Measurements from ENCODE around the gene MATN1. TPM values are rescaled to one million over a fixed set of nuclear protein-coding genes. Genes with fewer than 3 reads are reported as not detected.

The MATN1 gene
- total RNA-seq, 2 experiments from 2014 or later: 0.32 TPM; not detected in 1

DNA sequence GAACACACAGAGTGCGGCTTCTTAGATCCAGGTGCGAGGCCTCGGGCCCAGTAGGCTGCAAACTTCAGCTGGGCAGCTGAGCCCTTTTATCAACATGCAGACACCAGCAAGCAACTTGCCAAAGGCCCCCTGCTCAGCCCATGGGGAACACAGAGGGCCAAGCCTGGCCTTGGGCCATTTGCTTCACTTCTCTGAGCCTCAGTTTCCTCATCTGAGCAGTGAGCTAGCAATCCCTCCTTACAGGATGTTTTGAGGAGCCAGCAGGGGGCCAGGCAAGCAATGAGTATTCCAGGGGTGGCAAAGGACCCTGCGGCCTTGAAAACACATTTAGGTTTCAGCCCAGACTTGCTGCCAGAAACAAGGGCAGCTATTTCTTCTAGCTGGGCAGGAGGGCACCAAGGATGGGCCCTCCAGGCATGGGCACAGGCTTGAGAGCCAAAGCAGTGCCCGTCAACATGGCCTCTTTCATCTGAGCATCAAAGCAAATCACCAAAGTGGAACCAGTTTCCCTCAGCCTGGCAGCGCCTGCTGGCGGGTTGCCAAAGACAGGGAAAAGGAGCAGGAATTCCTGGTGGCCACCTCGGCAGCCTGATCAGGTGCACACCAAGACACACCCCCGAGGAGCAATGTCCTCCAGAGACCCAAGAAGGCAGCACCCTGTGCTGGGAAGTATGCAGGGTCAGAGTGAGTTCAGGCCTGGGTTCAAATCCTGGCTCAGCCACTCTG is 1.4 kb downstream of the MATN1 start:
- Mint-ChIP-seq H3K36me3 (no peaks in the 10 kb centered on the region), H3K9me3 (ENCODE audit: low read depth) (no peaks in the 10 kb centered on the region), H3K27ac (no peak overlapping the region), H3K4me1 (peaks cover 18% of the 10 kb centered on the region), H3K27me3 (no peaks in the 10 kb centered on the region), H3K4me3 (no peak overlapping the region)
- no peak for ATAC-seq
- CTCF ChIA-PET: interaction anchor here (3.8 to 19.3 kb wide), 5 partner anchors 8 to 80 kb away, joined by 25 to 759 read pairs (median 67); partner anchors contain the start of gene LAPTM5
- no peak for DNase-seq

DNA sequence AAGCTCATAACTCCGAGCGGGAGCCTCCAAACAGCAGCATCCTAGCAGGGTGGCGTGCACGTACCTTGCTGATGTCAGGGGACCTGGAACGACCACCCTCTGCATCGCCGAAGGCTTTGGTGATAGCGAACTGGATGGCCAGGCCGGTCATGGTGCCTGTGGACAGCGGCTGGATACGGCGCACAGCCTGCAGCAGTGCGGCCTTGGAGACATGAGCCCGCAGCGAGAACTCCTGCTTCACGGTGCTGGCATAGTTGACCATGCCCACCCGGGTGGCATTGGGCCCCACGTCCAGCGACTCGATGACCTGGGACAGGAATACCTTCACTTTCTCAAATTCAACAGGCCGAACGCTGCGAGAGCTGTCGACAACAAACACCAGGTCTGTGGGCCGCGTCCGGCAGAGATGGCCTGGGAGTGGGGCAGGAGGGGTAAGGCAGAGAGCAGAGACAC is 2.0 kb downstream of the MATN1 start:
- Mint-ChIP-seq H3K27ac (no peak overlapping the region), H3K36me3 (no peaks in the 10 kb centered on the region), H3K4me1 (peaks cover 18% of the 10 kb centered on the region), H3K9me3 (ENCODE audit: low read depth) (no peaks in the 10 kb centered on the region), H3K27me3 (no peaks in the 10 kb centered on the region), H3K4me3 (no peak overlapping the region)
- CTCF ChIA-PET: interaction anchor here (3.8 to 19.3 kb wide), 5 partner anchors 9 to 81 kb away, joined by 25 to 759 read pairs (median 67); partner anchors contain the start of gene LAPTM5
- ATAC-seq (no peak), DNase-seq (no peak)

DNA sequence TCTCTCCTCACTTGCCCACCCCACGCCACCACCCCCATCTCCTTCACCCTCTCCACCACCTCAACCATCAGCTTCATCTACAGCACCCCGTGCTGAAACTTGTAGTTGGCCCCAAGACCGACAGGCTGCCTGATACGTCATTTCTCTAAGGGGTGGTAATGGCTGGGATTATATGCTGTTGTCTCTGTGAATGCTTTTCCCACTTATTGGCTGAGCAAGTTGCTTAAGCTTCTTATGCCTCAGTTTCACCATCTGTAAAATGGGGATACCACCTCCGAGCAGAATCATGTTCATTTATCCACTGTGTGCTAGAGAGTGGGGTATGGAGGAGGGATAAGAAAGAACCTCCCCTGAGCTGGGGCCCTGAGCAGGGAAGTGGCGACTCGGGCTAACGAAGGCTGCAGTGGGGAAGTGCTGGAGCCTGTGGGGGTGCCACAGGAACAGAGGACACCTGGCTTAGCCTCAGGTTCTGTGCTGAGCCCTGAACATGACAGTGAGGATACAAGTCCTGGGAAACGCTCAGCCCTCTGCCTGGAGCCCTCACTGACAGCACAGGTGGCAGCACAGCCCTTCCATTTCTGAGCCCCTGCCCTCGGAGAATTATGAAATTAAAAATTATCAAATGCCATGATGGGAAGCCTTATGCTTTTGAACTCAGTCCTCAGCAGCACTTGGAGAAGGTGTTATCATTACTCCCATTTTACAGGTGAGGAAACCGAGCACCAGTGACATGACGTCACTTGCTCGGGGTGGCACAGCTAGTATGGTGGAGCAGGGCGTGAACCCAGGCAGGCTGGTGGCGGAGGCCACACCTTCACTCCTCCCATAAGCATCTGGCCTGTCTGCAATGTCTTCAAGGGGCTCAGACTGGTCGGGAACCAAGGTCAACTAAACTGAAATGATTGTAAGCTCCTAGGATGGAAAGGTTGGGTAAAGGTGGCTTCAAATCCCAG is 2.8 kb downstream of the MATN1 start:
- H3K4me1 Mint-ChIP-seq: peaks cover 18% of the 10 kb centered on the region
- no peaks in the 10 kb centered on the region for H3K36me3 Mint-ChIP-seq
- DNase-seq (no peak), ATAC-seq (no peak)
- H3K27me3 Mint-ChIP-seq: no peaks in the 10 kb centered on the region
- CTCF ChIA-PET: interaction anchor here (1.1 to 19.3 kb wide), 12 partner anchors 10 to 208 kb away, joined by 4 to 759 read pairs (median 9); partner anchors contain the start of gene LAPTM5
- no peak overlapping the region for H3K4me3 Mint-ChIP-seq
- H3K9me3 Mint-ChIP-seq (ENCODE audit: low read depth): peaks cover 2% of the 10 kb centered on the region
- no peak overlapping the region for H3K27ac Mint-ChIP-seq

DNA sequence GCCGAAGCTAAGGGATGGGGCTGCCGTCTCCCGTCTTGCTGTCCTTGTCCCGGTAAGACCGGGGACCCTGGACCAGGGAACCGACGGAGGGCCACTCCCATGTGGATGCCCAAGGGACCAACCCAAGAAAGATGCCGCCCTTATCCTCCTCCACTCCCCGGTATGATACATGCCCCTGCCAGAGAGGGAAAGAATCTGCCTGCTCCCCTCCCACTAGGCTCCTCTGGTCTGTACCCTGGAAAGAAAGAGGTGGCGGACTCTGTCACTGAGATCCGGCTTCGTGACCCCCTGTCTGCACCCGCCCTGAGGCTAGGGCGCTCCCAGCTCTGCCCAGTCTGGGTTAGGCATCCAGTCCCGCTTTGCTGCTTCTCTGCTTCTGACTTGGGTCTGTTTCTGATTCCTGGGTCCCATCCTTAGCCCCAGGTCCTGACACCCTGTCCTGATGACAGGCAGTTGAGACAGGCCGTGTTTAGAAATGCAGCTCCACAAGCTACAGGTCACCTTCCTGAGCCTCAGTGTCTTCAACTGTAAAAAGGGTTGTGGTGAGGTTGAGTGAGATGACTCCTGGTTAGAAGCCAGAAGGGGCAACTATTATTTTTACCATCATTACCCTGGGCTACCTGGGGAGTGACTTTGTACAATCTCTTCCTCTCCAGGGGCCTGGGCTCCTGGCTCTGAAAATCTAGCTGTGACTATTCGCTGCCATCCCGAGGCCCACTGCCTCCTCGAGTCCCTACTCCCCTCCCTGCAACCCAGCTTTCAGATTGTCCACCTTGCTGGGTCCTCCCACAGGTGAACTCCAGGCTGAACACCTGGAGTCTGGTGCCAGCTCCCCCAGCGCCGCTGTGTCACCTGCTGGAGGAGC is 3.7 kb downstream of the MATN1 start:
- Mint-ChIP-seq H3K27me3 (no peaks in the 10 kb centered on the region), H3K4me1 (peaks cover 18% of the 10 kb centered on the region), H3K4me3 (peak overlapping the region; percentile 87), H3K9me3 (ENCODE audit: low read depth) (peaks cover 4% of the 10 kb centered on the region), H3K27ac (peak overlapping the region; percentile 96), H3K36me3 (no peaks in the 10 kb centered on the region)
- no peak for DNase-seq
- no peak for ATAC-seq
- CTCF ChIA-PET: interaction anchor here (0.8 to 19.3 kb wide), 24 partner anchors 10 to 830 kb away, joined by 3 to 759 read pairs (median 6); partner anchors contain the start of gene LAPTM5

DNA sequence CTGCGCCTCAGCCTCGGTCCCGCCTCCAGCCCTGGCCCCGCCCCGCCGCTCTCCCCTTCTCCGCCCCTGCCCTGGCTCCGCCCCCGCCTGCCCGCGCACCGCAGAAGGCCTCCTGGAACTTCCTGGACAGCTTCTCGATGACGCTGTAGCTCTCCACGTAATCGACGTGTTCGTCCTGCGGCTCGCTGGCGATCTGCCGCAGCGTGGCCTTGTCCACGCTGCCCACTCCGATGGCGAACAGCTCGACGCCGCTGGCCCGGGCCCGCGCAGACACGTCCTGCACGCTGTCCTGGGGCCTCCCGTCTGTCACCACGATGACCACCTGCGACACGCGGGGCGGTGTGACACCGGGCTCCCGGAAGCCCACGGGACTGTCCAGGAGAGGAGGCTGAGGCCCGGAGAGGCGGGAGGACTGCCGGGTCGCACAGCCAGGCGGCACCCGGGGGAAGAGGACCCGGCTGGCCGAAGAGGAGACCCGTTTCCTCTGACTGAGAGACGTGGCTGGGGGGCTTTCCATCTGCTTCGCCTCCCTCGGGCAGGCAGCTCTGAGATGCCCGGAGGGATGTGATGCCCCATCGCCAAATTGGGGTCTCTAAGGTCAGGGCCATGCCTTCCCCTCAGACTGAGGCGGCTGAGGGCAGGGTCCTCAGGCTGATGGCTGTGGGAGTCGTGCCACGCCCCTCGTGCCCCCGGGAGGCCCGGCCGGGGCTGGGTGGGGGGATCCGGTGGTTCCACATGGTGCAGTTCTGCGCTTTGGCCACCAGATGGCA is 4.6 kb downstream of the MATN1 start:
- peaks cover 15% of the 10 kb centered on the region for H3K4me1 Mint-ChIP-seq
- H3K36me3 Mint-ChIP-seq: no peaks in the 10 kb centered on the region
- peak overlapping the region; percentile 87 for H3K4me3 Mint-ChIP-seq
- ATAC-seq: peak; percentile 69
- CTCF ChIA-PET: interaction anchor here (0.6 to 19.3 kb wide), 33 partner anchors 11 to 1071 kb away, joined by 3 to 759 read pairs (median 4); partner anchors contain the start of gene LAPTM5
- peak overlapping the region; percentile 96 for H3K27ac Mint-ChIP-seq
- no peaks in the 10 kb centered on the region for H3K27me3 Mint-ChIP-seq
- peak; percentile 89 for DNase-seq
- H3K9me3 Mint-ChIP-seq (ENCODE audit: low read depth): peaks cover 4% of the 10 kb centered on the region

DNA sequence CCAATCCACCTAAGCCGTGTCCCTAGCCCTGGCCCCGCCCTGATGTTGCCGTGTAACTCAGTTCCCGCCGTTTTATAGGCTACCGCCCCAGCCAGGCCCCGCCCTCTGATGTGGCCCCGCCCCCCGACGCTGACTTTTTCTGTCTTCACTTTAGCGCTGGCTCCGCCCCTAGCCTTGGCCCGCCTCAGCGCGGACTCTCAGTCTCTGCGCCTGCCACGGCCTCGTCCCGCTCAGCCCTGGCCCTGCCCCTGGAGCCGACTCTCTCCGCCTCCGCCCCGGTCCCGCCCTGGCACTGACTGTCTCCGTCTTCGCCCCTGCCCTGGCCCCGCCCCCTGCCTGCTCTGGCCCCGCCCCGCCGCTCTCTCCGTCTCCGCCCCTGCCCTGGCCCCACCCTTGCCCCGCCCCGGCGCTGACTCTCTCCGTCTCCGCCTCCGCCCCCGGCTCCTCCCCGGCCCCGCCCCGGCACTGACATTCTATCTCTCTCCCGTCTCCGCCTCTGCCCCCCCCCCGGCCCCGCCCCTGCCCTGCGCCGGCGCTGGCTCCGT is 5.2 kb downstream of the MATN1 start:
- ATAC-seq (peak; percentile 92), DNase-seq (peak; percentile 100)
- CTCF ChIA-PET: interaction anchor here (0.6 to 19.3 kb wide), 25 partner anchors 10 to 831 kb away, joined by 3 to 759 read pairs (median 5); partner anchors contain the start of gene LAPTM5
- Mint-ChIP-seq H3K36me3 (no peaks in the 10 kb centered on the region), H3K4me3 (peak overlapping the region; percentile 83), H3K9me3 (ENCODE audit: low read depth) (peaks cover 4% of the 10 kb centered on the region), H3K27me3 (no peaks in the 10 kb centered on the region), H3K4me1 (peaks cover 15% of the 10 kb centered on the region), H3K27ac (peak overlapping the region; percentile 96)

DNA sequence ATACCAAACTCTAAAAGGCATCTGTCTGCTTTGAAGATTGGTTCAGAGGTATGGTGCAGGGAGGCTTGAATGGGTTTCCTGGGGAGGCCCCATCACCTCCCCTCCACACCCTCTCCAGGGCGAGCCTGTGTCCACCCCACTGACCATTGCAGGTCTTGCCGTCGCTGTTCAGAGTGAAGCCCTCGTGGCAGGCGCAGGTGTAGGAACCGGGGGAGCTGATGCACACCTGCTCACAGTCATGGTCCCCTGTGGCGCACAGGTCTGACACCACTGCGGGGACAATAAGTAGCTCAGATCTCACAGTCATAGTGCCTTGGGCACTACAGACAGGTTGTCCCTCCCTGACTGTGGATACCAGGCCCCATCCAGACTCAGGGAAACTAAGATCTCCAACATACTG is 6.7 kb downstream of the MATN1 start:
- Mint-ChIP-seq H3K9me3 (ENCODE audit: low read depth) (peaks cover 4% of the 10 kb centered on the region), H3K36me3 (no peaks in the 10 kb centered on the region), H3K27me3 (peaks cover 9% of the 10 kb centered on the region), H3K4me3 (peak overlapping the region; percentile 6), H3K27ac (no peak overlapping the region), H3K4me1 (peaks cover 15% of the 10 kb centered on the region)
- CTCF ChIA-PET: interaction anchor here (19.3 kb wide), 1 partner anchor 65 kb away, joined by 759 read pairs; no protein-coding TSS in a partner anchor
- DNase-seq: no peak
- ATAC-seq: no peak

DNA sequence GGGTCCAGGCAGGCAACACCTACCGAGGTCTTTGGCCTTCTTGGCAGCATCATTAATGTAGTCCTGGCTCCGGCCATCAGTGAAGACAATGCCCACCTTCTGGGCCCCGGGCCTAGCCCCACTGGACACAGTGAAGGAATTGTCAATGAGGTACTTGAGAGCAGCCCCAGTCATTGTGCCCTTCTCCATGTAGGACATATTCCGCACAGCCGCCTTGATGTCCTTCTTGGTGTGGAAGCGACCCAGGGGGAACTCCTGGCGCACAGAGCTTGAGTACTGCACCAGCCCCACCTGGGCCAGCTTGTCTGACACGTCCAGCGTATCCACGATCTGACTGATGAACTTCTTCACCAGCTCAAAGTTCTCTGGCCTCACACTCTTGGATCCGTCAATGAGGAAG is 7.5 kb downstream of the MATN1 start:
- no peaks in the 10 kb centered on the region for H3K36me3 Mint-ChIP-seq
- H3K27me3 Mint-ChIP-seq: peaks cover 11% of the 10 kb centered on the region
- no peak overlapping the region for H3K27ac Mint-ChIP-seq
- DNase-seq (no peak), ATAC-seq (no peak)
- CTCF ChIA-PET: interaction anchor here (1.4 to 19.3 kb wide), 2 partner anchors 66 to 86 kb away, joined by 3 to 759 read pairs; no protein-coding TSS in a partner anchor
- peaks cover 15% of the 10 kb centered on the region for H3K4me1 Mint-ChIP-seq
- H3K9me3 Mint-ChIP-seq (ENCODE audit: low read depth): peaks cover 4% of the 10 kb centered on the region
- no peak overlapping the region for H3K4me3 Mint-ChIP-seq

DNA sequence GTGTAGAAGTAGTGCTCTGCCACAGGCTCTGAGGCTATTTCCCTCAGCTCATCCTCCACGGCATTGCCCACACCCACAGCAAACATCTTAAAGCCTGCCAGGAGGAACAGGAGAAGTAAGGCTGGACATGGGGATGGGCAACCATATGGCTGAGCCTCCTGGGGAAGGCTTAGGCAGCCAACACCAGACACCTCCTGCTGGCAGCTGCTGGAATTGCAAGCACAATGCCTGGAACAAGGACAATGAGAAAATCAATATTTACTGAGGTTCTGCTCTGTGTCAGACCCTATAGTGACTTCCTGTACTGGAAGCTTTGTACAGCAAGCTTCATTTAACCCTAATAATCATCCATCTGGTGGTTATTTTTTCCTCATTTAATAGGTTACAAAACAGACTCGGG is 8.2 kb downstream of the MATN1 start:
- ATAC-seq (no peak), DNase-seq (no peak)
- H3K4me3 Mint-ChIP-seq: no peak overlapping the region
- peaks cover 4% of the 10 kb centered on the region for H3K9me3 Mint-ChIP-seq (ENCODE audit: low read depth)
- no peaks in the 10 kb centered on the region for H3K36me3 Mint-ChIP-seq
- CTCF ChIA-PET: interaction anchor here (1.4 to 19.3 kb wide), 2 partner anchors 66 to 87 kb away, joined by 3 to 759 read pairs; no protein-coding TSS in a partner anchor
- peaks cover 14% of the 10 kb centered on the region for H3K27me3 Mint-ChIP-seq
- no peak overlapping the region for H3K27ac Mint-ChIP-seq
- peaks cover 14% of the 10 kb centered on the region for H3K4me1 Mint-ChIP-seq

DNA sequence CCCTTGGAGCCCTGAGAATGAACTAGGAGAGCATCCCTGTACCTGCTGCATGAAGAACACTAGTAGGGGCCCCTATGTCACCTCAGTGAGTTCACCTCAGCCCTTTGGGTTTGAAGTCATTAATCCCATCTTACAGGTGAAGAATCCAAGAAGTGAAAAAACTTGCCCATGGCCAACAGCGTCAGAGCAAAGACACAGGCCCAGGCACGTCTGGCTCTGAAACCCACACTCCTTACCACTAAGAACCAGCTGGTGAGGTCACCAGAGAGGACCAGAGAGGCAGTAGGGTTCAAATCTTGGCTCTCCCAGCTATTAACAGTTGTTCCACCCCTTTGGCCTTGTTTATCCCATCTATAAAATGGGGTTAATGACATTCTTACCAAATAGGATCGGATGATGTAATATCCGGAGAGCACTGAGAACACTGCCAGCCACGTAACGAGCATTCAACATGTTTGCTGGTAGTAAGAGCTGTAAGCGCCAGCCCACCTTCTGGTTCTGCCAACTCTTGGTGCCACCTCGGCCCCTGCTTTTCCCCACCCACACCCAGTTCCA is 8.8 kb downstream of the MATN1 start:
- Mint-ChIP-seq H3K4me1 (peaks cover 10% of the 10 kb centered on the region), H3K9me3 (ENCODE audit: low read depth) (peaks cover 4% of the 10 kb centered on the region), H3K4me3 (no peak overlapping the region), H3K27ac (no peak overlapping the region), H3K27me3 (peaks cover 16% of the 10 kb centered on the region), H3K36me3 (no peaks in the 10 kb centered on the region)
- no peak for ATAC-seq
- CTCF ChIA-PET: interaction anchor here (1.4 to 19.3 kb wide), 2 partner anchors 67 to 87 kb away, joined by 3 to 759 read pairs; no protein-coding TSS in a partner anchor
- DNase-seq: no peak

DNA sequence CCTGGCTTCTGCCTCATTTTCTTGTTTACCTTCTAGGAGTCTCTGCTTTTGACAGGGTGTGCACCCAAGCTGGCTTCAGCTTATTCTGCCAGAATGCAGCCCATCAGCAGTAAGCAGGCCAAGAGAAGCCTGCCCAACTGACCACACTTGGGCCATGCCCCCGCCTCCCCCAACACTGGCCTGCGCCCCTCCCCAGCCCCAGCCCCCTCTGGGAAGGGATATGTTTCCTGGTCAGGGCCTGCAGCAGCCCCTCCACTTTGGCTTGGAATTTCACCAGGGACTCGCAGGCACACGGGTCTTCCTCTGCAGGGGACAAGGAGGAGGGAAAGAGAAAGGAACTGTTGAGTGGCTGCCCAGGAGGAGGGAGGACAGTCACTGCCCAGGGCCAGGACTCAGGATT is 9.4 kb downstream of the MATN1 start:
- H3K9me3 Mint-ChIP-seq (ENCODE audit: low read depth): peaks cover 4% of the 10 kb centered on the region
- ATAC-seq (no peak), DNase-seq (no peak)
- H3K36me3 Mint-ChIP-seq: no peaks in the 10 kb centered on the region
- CTCF ChIA-PET: interaction anchor here (19.3 kb wide), 1 partner anchor 67 kb away, joined by 759 read pairs; no protein-coding TSS in a partner anchor
- peaks cover 6% of the 10 kb centered on the region for H3K4me1 Mint-ChIP-seq
- H3K27me3 Mint-ChIP-seq: peaks cover 16% of the 10 kb centered on the region
- H3K27ac Mint-ChIP-seq: no peak overlapping the region
- H3K4me3 Mint-ChIP-seq: no peak overlapping the region
